Epidermal melanocyte (primary cell): ENCODE data around the gene NDUFA7.
A peak's percentile ranks its signal among the peaks of the same experiment; 100 is the strongest.
"Not testable (repeated sequence)": the region's sequence is repeated elsewhere in the genome, so short reads cannot be mapped to it uniquely, and the experiment has no call there.

ENCODE experiments used
- DNase-seq: peaks from one replicate; pipeline ENCODE4 v3.0.0; 2011; ENCODE audit warnings: low spot score; ENCODE audit not compliant: insufficient read length

Gene NDUFA7

DNA sequence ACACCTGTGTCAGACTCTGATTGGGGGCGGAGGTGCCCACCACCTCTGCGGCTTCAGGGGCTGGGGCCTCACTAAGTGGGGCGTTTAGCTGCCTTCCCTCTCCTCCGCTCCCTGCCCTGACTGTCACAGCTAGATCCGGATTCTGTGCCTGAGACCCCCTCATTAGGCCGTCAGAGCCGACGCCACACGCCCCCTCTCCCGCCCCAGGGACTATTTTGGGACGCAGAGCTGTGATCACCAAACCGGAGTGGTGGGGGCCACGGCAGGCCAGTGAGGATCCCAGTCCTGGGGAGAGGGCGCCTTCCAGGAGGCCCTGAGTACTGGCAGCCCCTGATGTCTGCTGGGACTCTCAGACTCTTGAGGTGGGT is 21.1 kb upstream of the NDUFA7 start:
- no peak for DNase-seq

DNA sequence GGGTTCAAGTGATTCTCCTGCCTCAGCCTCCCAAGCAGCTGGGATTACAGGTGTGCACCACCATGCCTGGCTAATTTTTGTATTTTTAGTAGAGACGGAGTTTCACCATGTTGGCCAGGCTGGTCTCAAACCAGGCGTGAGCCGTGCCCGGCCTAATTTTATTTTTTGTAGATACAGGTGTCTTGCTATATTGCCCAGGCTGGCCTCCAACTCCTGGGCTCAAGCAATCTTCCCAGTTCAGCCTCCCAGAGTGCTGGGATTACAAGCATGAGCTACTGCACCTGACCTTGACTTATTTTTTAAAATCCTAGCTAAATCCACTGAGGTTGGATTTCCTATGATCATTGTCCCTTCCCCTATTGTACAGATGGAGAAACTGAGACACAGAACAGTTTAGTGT is 20.3 kb upstream of the NDUFA7 start:
- DNase-seq, result not testable (repeated sequence)

DNA sequence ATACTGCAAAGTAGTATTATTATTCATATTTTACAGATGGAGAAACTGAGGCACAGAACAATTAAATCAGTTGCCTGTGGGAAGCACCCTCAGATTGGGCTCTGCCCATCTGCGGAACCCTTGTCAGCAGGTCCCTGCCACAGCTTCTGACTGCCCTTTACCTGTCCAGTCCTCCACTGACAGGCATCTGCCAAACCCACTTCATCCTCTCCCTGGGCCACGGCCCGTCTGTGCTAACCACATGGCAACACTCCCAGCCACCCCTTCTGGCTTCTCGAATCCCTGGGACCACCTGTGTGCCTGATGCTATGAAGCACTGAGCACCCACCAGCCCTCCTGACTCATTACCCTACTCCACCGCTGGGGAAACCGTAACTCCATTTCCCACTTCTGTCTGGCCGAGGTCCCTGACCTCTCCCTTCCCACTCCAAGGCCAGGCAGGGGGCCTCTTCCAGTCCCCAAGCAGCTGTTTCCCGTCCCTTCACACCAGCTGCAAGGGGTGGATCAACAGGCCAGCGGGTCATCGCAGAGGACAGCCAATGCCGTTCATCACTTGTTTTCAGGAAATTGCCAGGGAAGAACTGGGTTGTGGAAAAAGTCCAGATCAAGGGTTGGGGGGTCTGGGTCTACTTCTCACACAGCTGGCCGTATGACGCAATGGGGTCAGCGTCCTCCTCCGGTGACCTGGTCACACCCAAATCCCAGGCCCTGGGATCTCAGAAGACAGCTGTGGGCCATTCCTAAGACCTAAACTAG is 19.3 kb upstream of the NDUFA7 start:
- DNase-seq, result peak; percentile 12

DNA sequence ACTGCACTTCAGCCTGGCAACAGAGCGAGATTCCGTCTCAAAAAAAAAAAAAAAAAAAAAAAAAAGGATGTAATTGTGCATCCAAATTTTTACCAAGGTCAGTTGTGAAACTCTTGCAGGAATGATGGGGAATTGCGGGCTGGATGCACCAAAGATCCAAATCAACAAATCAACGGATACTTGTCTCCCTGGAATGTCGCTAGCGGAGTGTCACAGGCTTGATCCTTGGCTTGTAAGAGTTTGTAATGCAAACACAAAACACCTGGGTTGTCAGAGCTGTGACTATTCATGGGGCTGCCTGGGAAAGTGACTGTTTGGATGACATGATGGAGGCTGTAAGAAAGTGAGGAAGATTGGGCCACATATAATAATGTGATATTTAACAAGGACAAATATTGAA is 17.7 kb upstream of the NDUFA7 start:
- DNase-seq, result peak; percentile 11

DNA sequence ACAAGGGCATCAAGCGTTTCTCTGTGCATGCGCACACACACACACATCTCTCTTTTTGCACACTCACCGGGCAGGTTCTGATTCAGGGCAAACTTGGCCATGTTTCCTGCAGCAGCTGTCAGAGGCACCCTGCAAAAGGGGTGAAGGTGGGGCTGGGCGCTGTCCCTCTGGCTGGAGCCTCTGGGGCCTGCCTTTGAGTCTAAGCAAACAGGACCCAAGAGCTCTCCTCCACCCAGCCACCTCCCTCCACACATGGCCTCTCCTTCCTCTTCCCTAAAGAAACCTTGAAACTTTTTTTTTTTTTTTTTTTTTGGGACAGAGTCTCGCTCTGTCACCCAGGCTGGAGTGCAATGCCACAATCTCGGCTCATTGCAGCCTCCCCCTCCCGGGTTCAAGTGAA is 16.6 kb upstream of the NDUFA7 start:
- no peak for DNase-seq

DNA sequence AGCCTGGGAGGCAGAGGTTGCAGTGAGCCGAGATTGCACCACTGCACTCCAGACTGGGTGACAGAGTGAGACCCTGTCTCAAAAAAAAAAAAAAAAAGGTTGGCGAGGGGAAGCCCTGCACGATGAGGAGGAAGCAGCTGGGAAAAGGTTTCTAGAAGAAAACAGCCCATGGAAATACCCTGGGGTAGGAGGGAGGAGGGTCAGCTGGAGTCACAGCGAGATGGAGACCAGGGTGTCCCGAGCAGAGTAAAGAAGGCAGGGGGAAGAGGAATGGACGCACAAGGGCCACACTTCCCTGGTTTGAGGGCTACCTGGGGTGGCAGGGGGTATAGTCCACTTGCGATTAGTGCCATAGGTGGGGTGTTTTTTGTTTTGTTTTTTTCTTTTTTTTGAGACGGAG is 15.5 kb upstream of the NDUFA7 start:
- DNase-seq, result no peak

DNA sequence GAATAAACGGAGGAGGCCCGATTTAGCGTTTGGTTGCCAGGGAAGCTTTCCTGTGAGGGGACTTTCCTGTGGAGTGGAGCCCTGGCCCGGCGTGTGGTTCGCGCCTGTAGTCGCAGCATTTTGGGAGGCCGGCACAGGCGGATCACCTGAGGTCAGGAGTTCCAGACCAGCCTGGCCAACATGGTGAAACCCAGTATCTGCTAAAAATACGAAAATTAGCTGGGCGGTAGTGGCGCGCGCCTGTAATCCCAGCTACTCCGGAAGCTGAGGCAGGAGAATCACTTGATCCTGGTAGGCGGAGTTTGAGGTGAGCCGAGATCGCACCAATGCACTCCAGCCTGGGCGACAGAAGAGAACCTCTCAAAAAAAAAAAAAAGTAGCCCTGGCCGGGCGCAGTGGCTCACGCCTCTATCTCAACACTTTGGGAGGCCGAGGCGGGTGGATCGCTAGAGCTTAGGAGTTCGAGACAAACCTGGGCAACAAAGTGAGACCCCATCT is 14.9 kb upstream of the NDUFA7 start:
- DNase-seq, result no peak

DNA sequence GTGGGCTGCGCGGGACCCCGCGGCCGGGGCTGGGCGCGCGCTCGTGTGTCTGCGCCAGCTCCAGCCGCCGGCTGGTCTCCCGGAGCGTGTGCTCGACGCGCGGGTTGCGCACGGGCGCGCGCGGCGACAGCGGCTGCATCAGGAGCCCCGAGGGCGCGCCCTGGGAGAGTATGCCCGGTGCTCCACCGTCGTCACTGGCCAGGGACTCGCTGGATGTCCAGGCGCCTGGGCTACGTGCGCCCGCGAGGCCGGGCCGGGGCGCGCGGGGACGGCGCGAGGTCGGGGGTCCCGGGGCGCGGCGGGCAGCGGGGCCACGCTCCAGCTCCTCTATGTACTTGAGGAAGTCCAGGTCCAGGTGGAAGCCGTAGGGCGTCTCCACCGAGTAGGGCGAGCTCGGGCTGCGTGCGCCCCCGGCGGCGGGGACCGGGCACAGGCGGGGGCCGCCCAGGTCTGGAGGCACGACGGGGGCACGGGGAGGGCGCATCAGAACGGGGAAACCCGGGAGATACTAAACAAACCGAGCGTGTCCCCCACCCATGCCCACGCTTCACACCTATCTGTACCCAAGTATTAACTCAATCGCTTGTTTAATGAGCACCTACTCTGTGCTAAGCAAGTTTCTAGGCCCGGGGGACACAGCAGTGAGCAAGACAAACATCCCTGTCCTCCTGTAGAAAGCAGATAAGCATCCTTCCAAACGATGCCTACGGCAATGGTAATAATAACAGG is 14.3 kb upstream of the NDUFA7 start:
- DNase-seq, result peak; percentile 6

DNA sequence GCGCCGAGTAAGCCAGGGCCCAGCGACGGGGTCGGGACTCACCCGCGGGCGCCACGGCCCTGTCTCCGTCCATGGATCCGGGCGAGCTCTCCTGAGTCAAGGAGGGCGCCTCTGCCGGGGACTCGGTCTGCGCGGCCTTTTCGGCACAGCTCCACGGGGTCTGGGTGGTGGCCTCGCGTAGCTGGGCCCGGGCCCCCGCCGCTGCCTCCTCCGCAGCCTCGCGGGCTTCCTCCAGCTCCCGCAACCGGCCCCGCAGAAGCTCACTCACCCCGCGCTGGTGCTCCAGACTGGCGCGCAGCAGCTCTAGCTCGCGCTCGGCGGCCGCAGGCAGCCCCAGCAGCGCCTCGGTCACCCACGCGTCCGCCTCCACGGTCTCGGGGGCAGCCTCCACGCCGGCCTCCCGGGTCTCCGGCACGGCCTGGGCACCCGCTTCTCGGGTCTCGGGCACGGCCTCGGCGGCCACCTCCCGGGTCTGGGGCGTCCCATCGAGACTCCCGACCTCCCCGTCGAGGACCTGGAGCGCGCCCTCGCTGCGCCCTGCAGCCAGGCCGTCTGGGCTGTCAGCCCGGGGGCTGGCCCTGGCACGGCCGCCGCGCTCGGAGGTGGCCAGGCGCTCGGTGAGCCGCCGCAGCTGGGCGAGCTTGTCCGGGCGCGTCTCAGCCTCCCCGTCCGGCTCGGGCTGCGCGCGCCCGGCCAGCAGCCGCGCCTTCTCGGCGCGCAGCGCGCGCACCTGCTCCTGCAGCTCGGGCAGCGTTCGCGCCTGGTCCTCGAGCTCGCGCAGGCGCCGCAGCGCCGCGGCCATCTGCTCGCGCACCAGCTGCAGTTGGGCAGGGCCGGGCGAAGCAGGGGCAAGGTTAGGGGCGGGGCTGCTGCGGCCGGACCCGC is 13.5 kb upstream of the NDUFA7 start:
- peak; percentile 5 for DNase-seq

DNA sequence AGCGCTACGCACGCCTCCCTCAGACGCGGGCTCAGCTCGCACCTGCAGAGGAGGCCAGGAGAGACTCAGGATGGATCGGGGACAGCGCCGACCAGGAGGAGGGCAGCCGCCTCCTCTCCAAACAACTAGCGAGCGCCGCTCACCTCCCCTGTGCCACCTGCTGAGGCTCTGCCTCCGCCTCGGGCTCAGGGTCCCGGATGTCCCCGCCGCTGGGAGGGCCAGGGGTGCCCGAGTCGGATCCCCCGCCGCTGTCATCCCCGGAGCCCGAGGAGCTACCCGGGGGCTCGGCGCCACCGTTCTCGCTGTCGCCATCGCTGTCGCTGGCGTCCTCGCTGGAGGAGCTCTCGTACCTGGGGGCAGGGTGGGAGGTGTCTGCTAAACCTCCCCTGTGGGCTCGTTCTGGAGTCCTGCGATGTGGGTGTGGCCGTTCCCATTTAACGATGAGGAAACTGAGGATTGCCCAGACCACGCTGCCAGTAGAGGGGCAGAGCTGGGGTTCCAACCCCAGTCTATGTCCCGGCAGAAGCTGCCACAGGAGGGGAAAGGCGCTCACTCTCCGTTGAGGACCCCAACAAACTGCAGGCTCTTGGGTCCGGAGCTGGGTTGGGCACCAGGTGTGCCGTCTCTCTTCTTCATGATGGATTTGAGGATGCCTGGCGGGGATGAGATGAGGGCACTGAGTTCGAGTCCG is 12.7 kb upstream of the NDUFA7 start:
- DNase-seq, result no peak

DNA sequence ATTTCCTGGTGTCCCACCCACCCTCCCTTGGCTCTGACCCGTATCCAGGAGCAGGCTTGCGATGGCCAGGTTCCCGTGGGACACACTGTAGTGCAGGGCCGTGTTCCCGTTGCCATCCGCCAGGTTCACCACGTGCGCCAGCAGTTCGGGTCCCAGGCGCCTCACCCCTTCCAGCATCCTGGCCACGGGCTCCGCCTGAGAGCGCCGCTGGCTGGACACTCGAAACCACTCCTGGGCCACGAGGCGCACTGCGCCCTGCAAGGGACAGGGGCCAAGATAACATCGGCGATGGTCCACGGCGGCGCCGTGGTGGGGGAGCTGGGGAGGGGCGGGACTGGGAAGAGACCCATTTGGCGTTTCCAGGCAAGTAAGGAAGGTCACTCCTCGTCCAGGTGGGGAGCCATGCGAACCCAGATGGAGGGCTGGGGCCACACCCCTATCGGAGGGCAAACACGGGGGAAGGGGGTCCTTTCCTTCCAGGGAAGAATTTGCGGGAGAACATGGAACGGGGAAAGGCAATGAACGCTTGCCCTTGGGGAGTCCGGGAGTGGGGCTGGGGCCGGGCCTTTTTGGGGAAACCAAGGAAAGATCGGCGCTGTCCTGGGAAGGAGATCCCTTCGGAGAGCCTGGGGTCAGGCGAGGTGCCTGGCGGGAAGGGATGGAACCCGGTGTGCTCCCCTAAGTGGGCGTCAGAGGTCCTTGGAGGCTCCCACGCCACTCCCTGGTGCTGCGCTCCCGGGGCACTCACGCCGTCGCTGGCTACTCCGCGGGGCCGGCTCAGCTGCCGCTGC is 12.0 kb upstream of the NDUFA7 start:
- DNase-seq, result no peak

DNA sequence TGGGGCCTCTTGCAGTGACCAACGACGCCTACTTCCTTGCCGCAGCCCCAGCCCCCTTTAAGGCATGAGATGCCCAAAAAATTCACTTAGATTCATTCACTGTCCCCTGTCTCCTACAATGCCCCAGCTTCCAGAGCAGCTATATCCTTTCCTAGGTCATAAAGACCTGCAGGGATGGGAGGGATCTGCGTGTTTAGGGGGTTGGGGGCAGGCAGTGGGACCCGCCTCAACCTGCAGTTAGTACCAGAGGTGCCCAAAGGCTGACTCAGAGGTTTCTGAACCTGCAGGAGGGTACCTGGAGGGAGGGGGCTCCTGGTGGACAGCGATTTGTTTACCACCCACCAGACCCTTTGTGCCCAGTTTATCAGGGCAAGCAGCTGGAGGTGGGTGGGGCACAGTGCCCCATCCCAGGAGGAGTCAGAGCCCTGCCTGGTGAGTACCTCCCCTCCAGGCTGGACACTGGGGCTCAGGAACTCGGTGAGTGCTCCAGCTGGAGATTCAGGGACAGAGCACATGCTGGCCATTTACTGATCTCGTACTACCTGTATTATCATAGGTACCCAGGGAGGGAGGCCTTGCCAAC is 10.2 kb upstream of the NDUFA7 start:
- DNase-seq, result peak; percentile 8

DNA sequence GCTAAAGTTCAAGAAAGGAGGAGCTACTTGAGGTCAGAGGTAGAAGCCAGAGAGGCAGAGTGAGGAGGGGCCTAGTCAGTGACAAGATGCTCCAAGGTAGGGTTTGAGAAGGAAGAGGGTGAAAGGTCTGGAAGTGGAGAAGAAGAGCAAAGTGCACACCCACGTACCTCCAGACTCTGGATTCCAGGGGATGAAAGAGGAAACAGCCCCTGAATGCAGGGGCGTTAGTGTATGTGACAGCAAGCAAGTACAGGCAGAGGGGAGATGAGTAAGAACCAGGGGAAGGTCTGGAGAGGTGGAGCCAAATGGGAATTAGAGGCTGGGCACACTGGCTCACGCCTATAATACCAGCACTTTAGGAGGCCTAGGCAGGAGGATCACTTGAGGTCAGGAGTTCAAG is 8.8 kb upstream of the NDUFA7 start:
- peak; percentile 11 for DNase-seq

DNA sequence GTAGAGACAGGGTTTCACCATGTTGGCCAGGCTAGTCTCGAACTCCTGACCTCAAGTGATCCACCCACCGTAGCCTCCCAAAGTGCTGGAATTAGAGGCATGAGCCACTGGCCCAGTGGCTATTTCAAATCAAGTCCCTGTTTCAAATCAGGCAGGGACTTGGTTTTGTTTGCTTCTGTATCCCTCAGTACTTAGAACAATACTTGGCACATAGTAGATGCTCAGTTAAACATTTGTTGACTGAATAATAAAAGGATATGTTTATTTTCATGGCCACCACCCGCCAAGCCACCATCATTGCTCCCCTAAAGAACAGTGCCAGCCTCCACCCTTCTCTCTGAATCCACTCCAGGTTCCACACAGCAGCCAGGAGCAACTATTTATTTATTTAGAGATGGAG is 4.3 kb upstream of the NDUFA7 start:
- DNase-seq, result no peak

DNA sequence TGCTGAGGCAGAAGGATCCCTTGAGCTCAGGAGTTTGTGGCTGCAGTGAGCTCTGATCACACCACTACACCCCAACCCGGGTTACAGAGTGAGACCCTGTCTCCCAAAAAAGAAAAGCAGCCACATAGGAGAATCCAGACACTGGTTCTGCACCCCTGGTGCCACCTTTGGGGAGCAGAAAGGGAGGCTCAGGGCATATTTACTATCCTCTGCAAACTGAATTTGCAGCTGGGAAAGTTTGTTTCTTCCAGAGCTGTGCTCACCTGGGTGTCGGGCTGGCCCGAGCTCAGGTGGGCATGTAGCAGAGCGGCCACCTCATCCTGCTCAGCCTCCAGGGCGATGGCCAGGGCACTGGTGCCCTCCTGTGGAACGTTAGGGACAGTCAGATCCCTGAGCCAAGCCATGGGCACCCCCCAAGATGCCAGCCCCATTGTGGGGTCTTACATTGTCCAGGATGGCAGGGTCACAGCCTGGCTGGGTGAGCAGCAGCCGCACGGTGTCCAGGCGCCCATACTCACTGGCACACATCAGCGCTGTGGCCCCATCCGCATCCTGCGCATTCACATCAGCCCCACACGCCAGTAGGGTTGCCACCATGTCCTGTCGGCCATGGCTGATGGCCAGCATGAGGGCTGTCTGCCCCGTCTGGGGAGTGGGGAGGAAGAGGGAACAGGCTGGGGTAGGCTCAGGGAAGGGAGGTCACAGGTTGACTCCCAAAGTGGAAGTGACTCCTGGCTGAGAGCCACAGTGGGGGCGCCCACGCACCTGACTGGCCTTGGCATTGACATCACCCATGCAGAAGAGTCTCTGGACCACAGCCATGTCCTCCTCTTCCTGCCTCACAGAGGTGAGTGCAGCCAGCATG is 3.2 kb upstream of the NDUFA7 start:
- DNase-seq, result peak; percentile 3

DNA sequence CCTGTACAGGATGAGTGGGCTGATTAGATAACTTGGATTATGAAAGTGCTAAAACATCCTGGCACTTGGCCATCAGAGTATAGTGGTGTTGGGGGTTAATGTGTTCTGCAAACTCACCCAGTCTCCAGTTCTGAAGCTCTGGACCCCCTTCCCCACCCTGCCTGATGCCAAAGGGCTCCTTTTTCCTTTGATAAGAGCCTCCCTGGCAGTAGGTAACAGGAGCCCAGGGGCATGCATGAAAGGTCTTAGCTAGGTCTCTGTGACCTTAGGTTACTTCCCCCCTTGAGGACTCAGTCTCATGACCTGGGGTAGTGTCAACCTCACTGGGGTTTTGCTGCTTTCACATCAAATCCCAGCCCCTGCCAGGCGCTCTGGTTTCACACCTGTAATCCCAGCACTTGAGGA is 2.6 kb upstream of the NDUFA7 start:
- DNase-seq, result no peak

DNA sequence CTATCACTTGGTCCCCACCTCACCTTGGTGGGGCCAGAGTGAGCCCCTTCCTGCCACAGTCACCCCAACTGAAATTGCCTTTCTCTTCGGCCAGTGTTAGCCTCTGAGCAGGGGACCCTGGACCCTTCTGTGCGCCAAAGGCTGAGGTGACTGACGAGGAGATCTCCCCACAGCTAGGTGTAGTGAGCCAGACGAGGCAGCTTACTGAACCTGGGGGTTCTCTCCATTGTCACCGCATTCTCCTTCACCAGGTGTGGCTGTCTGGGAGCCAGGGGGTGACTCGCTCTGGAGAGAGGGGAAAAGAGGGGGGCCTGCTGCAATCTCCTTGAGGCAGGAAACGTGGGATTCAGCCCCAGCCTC is 1.4 kb upstream of the NDUFA7 start:
- DNase-seq, result peak; percentile 13

DNA sequence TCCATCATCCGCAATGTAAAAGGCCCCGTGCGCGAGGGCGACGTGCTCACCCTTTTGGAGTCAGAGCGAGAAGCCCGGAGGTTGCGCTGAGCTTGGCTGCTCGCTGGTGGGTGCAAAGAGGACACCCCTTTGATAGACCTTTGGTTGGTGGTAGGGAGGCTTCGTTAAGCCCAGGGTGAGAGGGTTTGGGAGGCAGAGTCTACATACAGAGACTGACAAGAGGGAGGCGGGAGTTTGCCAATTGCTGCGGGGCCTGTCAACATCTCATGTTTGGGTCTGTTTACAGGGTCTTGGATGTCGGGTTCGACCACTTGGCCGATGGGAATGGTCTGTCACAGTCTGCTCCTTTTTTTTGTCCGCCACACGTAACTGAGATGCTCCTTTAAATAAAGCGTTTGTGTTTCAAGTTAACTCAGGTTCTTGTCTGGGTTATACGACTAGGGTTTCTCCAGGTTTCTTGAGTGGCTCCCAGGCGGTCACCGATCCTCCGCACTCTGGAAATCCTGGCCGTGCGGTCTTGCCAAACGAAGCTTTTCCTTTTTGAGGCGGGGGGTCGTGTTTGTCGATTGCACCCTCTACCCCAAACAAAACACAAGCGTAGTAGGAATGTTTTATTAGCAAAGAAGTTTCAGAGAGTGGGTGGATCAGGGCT is 937 bp upstream of the NDUFA7 start:
- peak; percentile 11 for DNase-seq

DNA sequence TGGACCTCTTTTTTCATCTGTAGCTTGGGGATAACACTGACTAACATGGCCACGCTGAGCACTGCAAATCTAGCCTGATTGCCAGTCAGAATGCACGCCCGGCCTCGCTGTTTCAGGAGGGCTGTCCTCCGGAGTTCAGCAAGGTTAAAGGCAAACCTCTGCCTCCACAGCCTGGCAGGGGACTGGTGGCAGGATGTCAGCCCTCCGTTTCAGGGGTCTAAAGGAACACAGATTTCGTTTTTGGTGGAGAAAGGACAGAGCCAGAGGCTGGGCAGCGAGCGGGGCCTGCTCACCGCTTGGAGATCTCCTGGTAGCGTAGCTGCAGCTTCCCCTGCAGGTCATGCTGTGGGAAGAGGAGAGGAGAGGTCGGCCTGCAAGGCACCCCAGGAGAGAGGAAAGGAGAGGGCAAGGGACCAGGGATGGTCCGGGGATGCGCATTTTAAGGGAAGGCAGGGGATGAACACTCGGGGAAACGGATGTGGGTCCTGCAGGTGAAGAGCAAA is 560 bp downstream of the NDUFA7 start:
- peak; percentile 15 for DNase-seq
